Muscle of arm (tissue), 12 donors: ENCODE results near the gene BTBD9. TPM values are rescaled to one million over a fixed set of nuclear protein-coding genes. Genes with fewer than 3 reads are reported as not detected.

ENCODE experiments used
- DNase-seq: peaks from one replicate; pipeline ENCODE4 v3.0.0-alpha.2; 2013
- polyA plus RNA-seq, 12 donors: library from polyadenylated mRNA; unstranded; fragments of 120-200 nt; gene quantifications; one replicate each; pipeline ENCODE4 v1.2.1, GENCODE V29; 2013; ENCODE audit not compliant: insufficient read length in 12 of 12

The BTBD9 gene
- polyA plus RNA-seq, 12 donors, result 7.6 to 9.8 (median 8.5) TPM; not detected in 1

DNA sequence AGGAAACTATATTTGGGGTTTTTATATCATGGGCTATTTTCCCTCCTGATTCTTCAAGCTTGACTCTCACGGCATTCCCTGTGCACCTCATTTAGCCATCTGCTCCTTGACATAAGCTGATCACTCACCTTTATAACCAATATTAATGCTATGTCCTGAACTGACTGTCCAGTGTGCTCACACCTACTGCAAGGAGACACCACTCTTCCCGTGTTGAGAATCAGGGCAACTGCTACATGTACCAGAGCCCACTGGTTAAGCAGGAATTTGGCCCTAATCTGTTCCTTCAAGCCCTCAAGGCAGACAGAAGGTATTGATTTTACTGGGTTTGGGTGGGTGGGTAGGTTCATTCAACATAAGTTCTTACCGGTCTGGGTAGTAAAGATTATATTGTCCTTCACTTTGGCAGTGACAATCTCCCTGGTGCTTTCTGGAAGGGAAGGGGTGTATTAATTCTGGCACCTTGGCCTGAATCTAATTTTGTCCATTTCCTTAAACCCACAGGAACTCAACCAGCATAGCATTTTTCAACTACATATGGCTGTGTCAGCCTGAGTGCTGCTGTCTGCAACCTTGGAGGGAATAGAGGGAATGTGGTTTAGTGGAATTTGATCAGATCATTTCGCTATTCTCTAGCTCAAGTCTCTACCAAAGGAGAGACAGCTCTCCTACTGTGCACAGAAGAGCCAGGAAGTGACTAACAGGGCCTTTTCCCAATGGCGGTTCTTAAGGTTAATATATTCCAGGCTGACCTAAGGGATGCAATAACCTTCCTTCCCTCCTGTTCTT is 293.2 kb downstream of the BTBD9 start:
- no peak for DNase-seq

DNA sequence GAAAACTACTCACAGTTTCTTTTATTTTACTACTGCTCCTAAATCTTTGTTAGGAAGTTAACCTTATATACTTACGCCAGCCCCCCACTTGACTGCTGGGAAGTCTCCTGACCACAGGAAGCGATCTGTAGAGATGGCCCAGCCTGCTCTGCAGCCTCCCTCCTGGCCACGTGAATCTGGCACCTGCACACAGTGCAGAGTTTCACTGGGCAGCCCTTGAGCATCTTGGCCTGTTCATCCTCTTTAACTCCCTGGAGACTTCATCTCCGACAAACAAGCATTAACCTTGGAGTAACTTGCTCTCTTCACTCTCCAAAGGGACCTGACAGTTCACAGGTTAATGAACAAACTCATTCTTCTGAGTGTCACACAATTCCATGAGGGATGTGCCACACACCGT is 294.1 kb downstream of the BTBD9 start:
- no peak for DNase-seq

DNA sequence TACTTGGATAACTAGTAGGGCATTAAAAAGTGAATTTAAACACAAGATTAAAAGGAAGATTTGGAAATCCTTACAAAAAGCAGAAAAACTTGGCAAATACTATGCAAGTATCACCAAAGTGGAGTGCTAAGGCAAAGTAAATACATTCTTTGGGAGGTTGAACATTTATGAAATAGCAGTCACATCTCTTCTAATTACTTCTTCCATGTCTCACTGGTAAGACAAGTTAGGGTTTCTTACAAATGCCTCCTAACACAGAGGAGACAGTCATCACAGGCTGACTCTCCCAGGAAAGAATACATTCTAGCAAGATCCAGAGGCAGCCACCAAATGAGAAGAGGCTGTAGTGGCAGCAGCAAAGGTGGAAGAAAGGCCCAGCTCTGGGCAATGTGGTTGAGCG is 298.2 kb downstream of the BTBD9 start:
- no peak for DNase-seq

DNA sequence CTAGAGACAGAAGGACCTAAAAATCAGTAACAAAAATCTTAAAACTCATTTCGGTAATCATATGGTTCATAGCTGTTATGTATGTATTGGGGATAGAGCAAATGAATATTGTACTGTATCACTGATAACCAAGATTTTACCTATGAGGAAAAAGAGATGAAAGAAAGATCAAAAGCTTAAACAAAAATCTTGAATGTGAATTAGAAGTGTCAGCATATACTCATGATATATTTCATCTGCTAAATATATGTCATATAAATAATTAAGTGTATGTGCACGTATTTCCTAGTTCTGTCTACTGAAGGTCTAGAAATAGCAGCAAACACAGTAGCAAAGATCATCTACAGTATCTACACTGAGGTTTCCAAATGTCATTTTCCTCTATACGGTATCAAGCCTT is 299.8 kb downstream of the BTBD9 start:
- no peak for DNase-seq

DNA sequence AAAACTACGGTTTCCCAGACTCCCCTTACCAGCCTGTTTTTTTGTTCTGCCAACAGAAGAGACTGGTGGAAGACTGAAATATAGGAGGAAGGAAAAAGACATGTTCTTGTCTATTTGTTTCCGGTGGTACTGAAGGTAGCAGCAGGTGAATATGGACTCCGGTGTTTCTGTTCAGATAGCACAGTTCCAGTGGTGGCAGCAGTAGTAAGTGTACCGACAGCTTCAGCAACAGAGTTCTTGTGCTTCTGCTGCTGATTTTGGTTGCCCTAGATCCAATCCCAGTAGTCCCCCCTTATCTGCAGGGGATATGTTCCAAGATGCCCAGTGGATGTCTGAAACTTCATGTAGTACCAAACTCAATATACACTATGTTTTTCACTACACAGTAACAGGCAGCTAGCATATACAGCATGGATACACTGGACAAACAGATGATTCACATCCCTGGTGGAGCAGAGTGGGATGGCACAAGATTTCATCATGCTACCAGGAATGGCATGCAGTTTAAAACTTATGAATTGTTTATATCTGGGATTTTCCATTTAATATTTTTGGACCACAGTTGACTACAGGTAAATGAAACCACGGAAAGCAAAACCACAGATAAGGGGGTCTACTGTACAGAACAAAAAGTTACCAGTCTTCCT is 301.8 kb downstream of the BTBD9 start:
- no peak for DNase-seq

DNA sequence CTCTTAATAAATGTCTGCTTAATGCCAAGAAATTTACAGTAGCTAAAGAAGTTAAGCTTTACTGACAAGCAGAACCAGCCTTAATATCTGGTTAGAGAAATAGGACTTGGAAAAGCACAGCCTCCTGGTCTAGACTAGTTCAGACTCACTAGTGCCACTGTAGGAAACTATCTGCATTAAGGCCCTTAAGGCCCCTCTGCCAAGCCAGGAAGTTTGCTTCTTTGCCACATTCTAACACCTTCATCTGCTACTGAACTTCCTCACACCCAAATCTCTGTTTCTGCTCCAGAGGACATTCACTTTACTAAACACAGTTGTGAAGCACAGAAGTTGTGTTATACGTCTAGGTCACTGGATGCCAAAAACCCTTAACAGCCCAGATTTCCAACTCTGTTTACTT is 302.8 kb downstream of the BTBD9 start:
- DNase-seq, result no peak

DNA sequence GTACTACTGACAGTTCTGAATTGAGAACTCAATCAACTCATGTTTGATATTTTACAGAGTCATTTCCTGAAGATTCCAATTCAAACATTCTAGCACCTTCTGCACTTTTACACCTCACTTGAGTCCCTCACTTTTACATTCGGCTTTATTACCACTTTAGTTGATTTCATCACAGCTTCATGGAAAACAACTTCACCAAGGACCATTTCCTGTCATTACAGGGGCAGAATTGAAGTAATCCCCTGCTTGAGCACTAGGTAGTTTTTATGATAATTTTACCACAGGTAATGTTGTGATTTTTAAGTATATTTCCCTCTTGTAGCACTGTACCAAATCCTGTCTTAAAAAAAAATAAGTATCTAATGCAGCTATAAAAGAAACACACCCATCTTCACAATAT is 312.9 kb downstream of the BTBD9 start:
- DNase-seq, result no peak

DNA sequence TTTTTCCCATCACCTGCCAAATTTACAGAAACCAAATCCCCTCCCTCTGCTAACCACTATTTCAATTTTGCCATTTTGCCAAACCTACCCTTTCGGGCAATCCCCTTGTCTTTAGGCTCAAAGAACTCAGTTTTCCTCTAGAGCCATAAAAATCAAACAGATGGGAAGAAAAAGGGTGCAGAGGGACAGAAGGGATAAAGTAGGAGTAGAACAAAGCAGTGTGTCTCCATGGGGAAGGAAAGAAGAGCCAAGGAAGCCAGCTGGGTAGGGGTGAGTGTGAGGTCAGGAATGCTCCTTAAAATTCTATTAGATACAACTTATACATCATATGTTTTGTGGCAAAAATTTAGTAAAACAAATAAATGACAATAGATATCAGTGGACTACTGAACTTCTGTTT is 316.5 kb downstream of the BTBD9 start:
- DNase-seq, result peak; percentile 53

DNA sequence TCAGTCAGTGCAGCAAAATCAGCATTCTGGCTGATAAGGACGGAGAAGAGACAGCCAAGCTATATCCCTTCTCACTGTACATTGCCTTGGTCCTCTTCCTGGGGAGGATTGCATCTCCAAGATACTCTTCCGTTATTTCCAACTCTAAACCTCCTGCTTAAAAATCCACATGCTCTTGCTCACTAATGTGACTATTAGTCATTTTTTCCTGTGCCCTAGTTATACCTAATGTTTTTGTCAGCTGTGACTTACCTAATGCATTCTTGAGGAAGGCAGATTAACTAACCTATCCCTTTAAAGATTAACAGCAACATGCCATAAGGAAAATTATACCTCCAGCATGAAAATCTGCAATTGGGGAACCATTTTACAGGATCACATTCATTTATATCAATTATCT is 317.6 kb downstream of the BTBD9 start:
- no peak for DNase-seq

DNA sequence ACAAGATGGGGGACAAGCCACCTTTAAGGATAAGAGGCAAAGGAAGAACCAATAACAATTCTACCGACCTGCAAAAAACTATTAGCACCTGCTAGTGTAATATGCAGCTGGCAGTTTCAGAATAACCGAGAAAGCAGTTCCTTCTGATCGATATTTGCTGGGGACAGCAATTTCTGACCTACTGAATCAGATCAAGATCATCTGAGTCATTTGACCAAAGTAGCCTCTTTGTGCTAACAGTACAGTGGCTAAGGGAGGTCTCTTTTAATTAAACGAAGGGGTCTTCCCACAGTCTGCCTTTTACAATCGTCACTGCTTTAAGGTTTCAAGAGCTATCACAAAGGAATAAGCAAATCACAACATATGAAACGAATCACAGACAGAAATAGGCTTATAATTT is 318.9 kb downstream of the BTBD9 start:
- DNase-seq, result no peak

DNA sequence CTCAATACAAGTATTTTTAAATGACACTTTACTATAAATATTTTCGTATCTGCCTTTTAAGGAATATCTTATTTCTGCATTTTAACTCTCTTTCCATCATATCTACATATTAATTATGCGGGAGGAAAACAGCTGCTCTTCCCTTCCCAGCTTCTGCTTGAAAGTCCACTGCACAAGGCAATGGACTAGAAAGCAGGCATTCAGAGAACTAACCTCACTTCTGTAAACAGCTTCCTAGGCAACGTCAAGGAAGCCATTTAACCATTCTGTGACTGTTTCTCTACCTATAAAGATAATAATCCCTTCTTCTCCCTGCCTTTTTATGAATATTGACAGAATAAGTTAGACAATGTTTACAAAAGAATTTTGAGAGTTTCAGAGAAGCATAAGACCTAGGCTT is 319.4 kb downstream of the BTBD9 start:
- DNase-seq, result no peak

DNA sequence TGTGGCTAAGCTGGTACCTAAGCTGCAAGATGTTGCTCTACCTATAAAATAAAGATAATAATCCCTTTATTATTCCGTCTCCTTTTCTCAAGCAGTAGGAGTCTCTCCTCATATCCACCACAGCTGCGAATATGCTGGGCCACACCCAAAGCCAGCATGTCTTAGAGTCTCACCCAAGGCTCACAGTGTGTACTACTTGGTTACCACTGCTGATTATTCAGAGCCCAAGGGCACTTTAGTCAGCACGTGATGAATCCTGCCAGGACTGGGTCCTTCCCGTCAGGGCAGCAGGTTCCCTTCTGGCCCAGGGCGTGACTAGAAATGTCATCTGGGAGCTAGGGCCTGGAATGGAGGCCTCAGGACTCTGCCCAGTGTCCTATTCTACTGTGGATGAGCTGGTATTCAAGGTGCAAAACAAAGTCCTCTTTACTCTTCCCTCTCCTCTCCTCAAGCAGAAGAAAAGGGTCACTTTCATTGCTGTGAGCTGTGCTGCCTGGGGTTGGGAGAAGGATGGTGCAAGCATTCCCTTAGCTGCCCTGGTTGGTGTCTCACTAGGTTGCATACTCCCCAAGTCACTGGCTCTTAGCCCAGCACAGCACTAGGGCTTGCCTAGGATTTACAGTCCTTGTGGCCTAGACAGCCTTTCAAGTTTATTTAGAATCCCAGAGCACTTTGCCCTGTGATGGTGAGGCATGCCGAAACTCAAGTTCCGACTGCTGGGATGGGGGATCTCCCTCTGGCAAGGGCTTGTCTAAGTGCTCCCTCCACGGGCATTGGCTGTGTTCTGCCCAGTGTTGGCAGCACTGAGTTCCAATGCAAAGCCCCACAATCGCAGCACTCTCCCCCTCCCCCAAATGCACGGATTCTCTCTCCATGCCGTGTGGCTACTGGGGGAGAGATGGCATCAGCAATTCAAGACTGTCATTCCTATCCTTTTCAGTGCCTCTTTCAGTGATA is 320.2 kb downstream of the BTBD9 start:
- DNase-seq, result no peak

DNA sequence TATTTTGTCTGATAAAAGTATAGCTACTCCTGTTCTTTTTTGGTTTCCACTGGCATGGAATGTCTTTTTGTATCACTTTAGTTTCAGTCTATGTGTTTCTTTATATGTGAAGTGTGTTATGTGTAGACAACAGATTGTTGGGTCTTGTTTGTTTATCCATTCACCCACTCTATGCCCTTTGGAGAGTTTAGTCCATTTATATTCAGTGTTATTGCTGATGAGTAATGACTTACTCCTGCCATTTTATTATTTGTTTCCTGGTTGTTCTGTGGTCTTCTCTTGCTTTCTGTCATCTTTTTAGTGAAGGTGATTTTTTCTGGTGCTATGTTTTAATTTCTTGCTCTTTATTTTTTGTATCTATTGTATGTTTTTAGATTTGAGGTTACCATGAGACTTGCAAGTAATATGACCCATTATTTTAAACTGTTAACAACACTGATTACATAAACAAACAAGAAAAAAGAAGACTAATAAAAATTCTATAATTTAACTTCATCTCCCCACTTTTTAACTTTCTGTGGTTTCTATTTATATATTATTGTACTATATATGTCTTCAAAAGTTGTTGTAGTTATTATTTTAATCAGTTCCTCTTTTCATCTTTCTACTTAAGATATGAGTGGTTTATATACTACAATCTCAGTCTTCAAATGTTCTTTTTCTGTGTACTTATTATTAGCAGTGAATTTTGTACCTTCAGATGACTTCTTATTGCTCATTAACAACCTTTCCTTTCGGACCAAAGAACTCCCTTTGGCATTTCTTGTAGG is 323.4 kb downstream of the BTBD9 start:
- DNase-seq, result no peak

DNA sequence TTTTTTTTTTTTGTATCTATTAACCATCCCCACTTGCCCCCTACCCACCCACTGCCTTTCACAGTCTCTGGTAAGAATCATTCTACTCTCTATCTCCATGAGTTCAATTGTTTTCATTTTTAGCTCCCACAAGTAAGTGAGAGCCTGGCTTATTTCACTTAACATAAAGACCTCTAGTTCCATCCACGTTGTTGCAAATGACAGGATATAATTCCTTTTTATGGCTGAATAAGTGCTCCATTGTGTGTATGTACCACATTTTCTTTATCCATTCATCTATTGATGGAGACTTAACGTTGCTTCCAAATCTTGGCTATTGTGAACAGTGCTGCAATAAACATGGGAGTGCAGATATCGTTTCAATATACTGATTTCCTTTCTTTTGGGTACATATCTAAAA is 328.5 kb downstream of the BTBD9 start:
- DNase-seq, result no peak

DNA sequence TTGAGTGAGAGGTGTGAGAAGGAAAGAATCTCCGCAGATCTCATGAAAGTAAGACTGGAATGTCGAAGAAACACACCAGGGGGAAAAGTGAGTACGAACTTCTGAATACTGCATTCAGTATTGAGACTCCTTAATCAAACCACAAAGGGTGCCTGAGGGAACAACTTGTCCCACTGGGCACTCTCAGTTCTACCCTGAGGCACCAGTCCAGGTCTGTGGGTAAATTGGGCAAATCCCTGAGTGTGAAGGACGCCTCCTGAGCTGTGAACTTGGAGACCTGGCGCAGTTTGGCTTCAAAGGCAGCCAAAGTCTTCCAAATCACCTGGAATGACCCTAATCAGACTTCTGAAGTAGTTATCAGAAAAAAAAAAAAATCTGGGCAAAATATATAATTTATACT is 329.7 kb downstream of the BTBD9 start:
- DNase-seq, result no peak

DNA sequence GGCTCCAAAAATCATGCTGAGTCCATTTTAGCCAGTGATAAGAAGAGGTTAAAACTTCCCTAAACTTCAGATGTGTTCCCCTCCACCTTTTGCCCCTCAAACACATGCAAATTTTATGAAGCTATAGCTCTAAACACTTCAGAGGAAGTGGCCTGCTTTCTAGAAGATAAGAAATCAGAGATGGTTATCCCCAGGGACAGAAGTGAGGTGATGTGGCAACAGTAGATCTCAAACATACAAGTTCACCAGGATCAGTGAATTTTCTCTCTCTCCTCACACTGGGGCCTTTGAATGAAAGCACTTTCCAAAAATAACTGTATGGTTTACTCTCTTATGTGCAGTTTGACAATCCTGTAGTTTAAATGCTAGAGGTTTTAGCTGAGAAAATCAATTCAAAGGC is 332.0 kb downstream of the BTBD9 start:
- DNase-seq, result no peak

DNA sequence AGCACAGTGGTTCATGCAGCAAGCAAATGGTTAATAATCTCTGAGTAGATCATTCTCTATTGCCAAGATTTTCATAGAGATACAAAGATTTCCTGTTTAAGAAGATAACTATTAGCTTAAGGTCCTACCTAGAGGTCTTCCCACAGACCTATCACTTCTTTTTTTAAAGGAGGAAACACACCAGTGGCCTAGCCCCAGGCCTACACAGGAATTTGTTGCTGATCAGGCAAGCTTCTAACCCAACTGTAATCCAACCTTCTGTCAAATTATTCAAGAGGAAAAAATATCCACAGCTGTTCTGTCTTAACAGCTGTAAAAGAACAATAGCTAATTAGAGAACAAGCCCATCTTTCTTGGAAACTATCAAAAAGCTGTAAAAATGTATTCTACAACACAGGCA is 332.8 kb downstream of the BTBD9 start:
- DNase-seq, result no peak

DNA sequence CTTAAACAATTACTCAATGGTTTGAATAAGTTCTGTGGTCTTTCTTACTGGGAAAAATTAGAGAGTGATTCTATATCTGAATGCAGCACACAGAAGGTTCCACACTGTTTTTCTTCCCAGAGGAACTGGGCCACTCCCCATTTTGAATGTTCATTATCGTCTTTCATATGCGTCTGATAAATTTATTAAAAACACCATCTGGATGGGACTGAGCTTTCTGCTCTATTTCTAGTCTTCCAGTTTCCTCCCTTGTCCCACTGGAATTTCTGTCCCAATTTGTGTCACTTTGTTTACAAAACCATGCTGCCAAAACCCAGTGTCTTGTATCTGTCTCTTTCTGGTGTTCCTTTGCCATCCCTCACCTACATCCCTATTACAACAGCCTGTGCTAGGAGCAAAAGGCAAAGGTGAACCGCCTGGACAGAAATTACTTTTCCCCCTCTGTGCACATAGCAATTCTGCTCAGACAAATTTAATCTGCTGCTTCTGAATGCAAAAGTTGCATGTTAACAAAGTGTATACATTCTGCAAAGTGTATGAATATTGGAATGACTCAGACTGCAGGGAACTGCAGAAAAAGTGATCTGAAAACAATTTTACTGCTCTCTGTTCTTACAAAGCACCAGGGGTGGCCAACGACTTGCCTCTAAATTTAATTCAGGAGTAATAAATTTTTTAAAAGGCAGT is 333.6 kb downstream of the BTBD9 start:
- DNase-seq, result no peak

DNA sequence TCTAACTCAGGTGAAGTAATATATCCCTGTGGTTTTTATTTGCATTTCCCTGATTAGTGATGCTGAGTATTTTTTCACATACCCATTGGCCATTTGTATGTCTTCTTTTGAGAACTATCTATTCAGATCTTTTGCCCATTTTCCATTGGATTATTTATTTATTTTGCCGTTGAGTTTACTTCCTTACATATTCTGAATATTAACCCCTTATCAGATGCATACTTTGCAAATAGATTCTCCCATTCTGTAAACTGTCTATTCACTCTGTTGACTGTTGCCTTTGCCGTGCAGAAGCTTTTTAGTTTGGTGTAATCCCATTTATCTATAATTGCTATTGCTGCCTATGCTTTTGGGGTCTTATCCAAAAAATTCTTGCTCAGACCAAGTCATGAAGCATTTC is 336.9 kb downstream of the BTBD9 start:
- DNase-seq, result no peak

DNA sequence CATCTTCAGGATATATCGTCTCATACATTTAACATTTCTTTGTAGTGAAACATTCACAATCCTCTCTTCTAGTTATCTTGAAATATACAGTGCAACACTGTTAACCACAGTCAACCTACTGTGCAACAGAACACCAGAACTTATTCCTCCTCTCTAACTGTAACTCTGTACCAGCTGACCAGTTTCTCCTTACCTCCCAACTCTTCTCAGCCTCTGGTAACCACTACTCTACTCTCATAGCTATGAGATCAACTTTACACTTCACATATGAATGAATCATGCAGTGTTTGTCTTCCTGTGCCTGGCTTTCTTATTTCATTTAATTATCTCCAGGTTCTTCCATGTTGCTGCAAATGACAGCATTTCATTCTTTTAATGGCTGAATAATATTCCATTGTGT is 337.6 kb downstream of the BTBD9 start:
- no peak for DNase-seq

DNA sequence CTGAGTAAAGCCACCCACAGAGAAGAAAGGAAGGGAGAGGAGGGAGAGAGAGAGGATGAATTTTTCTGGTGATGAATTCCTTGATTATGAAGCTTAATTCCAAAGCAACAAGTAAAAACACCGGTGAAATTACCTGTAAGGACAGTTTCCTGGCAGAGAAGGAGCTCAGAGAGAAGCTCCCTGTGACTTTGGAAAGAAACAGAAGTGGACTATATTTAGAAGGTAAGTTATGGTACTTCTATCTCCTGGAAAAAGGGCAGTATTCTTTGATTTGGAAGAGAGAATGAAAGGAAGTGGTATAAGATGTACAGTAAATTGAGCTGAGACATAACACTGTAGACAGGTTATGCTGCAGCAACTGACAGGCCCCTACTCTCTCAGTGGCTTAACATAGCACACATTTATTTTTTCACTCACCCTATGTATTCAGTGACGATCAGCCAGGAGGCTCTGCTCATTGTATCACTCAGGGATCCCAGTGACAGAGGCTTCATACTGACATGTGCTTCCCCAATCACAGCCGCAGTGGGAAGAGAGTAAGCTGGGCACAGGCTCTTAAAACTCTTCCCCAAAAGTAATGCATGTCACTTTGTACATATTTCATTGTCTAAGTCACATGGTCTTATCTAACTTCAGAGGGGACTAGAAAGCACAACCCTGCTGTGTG is 349.5 kb downstream of the BTBD9 start:
- DNase-seq, result no peak
